CD4-positive, CD25-positive, alpha-beta regulatory T cell (primary cell): ENCODE results near the gene ATG5. TPM values are rescaled to one million over a fixed set of nuclear protein-coding genes. Genes with fewer than 3 reads are reported as not detected.
"Not testable (repeated sequence)": the region's sequence is repeated elsewhere in the genome, so short reads cannot be mapped to it uniquely, and the experiment has no call there.

Experiments used
- ATAC-seq, 2 donors: fragments of 150-1000 bp; cut with Tn5 transposase; one replicate each; pipeline ENCODE4 v1.10.0; 2021; ENCODE audit warnings: low read depth in 2 of 2, moderate number of reproducible peaks in 2 of 2, moderate library complexity in 1 of 2
- DNase-seq, 3 donors: peaks; one replicate each; pipeline versions ENCODE4 v3.0.0 to v3.0.0-alpha.2; 2012 to 2022; ENCODE audit warnings: mixed read lengths in 1 of 3
- H3K27ac ChIP-seq: one replicate; pipeline ENCODE4 v1.7.0; 2013; ENCODE audit warnings: mild to moderate bottlenecking, low read length; ENCODE audit not compliant: insufficient read depth, poor library complexity, severe bottlenecking
- H3K27me3 ChIP-seq: one replicate; pipeline ENCODE4 v1.7.0; 2013; ENCODE audit warnings: low read length; ENCODE audit not compliant: control insufficient read depth, insufficient read depth
- H3K36me3 ChIP-seq: one replicate; pipeline ENCODE4 v1.7.0; 2013; ENCODE audit warnings: mild to moderate bottlenecking, low read length, moderate library complexity; ENCODE audit not compliant: control insufficient read depth, insufficient read depth
- H3K4me1 ChIP-seq: 2 replicates; pipeline ENCODE4 v1.7.0; 2013; ENCODE audit warnings: mild to moderate bottlenecking, low read length; ENCODE audit not compliant: insufficient read depth, control insufficient read depth, poor library complexity, severe bottlenecking
- H3K4me3 ChIP-seq: one replicate; pipeline ENCODE4 v1.7.0; 2013; ENCODE audit warnings: low read depth, mild to moderate bottlenecking, low read length, moderate library complexity
- H3K9me3 ChIP-seq, 2 experiments: 1 replicate in 1 of 2; 2 replicates in 1 of 2; pipeline ENCODE4 v1.7.0; 2013; ENCODE audit warnings: low read length in 2 of 2, mild to moderate bottlenecking in 1 of 2, moderate library complexity in 1 of 2; ENCODE audit not compliant: control insufficient read depth in 2 of 2
- H3K27ac Mint-ChIP-seq, 3 donors: one replicate each; pipeline ENCODE4 v1.8.0; 2020 to 2022; ENCODE audit warnings: mild to moderate bottlenecking in 3 of 3, mixed read lengths in 3 of 3, moderate library complexity in 2 of 3
- H3K27me3 Mint-ChIP-seq: one replicate; pipeline ENCODE4 v1.8.0; 2022; ENCODE audit warnings: mild to moderate bottlenecking, mixed read lengths
- H3K36me3 Mint-ChIP-seq: one replicate; pipeline ENCODE4 v1.8.0; 2020; ENCODE audit warnings: mixed read lengths
- H3K4me1 Mint-ChIP-seq, 4 donors: one replicate each; pipeline ENCODE4 v1.8.0; 2020 to 2022; ENCODE audit warnings: mixed read lengths in 4 of 4, mild to moderate bottlenecking in 1 of 4
- H3K4me3 Mint-ChIP-seq, 4 donors: one replicate each; pipeline ENCODE4 v1.8.0; 2020 to 2022; ENCODE audit warnings: mild to moderate bottlenecking in 4 of 4, mixed read lengths in 4 of 4, moderate library complexity in 3 of 4
- H3K9me3 Mint-ChIP-seq, 7 donors: one replicate each; pipeline ENCODE4 v1.8.0; 2020 to 2022; ENCODE audit warnings: mixed read lengths in 7 of 7, mild to moderate bottlenecking in 3 of 7, moderate library complexity in 2 of 7
- polyA plus RNA-seq, 4 donors: library from polyadenylated mRNA; unstranded; fragments of 300-500 nt; fragmentation: Illumina TruSeq; gene quantifications; one replicate each; pipeline ENCODE4 v1.2.3, GENCODE V29; 2021
- total RNA-seq: library from RNA; stranded (reverse); gene quantifications from one replicate; pipeline ENCODE4 v1.2.3, GENCODE V29; 2022

The ATG5 gene
- total and polyA plus RNA-seq, 5 donors from 2014 or later: 35.1 to 49.6 (median 45.9) TPM

- not testable (repeated sequence) for H3K4me3 ChIP-seq, H3K4me3 Mint-ChIP-seq, H3K36me3 ChIP-seq, H3K27me3 Mint-ChIP-seq, ATAC-seq, DNase-seq, H3K27ac ChIP-seq, H3K9me3 ChIP-seq, H3K27ac Mint-ChIP-seq, H3K27me3 ChIP-seq
- peaks cover 21% of the 10 kb centered on the region for H3K4me1 ChIP-seq
- H3K36me3 Mint-ChIP-seq: peaks cover 34% of the 10 kb centered on the region
- peaks cover 0 to 16% (median 1%) of the 10 kb centered on the region in 7 donors for H3K9me3 Mint-ChIP-seq
- H3K4me1 Mint-ChIP-seq: peaks cover 29 to 43% (median 32%) of the 10 kb centered on the region in 4 donors
Observed at GRCh38 chr6:106269268-106269919, 56.2 kb downstream of the ATG5 start.

DNA sequence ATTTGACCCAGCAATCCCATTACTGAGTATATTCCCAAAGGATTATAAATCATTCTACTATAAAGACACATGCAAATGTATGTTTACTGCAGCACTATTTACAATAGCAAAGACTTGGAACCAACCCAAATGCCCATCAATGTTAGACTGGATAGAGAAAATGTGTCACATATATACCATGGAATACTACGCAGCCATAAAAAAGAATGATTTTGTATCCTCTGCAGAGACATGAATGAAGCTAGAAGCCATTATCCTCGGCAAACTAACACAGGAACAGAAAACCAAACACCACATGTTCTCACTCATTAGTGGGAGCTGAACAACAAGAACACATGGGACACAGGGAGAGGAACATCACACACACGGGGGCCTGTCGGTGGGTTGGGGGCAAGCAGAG is 57.1 kb downstream of the ATG5 start:
- H3K27ac ChIP-seq, H3K9me3 ChIP-seq, ATAC-seq, H3K27me3 Mint-ChIP-seq, H3K36me3 ChIP-seq, H3K27ac Mint-ChIP-seq, H3K27me3 ChIP-seq, DNase-seq, H3K4me3 ChIP-seq: not testable (repeated sequence)
- H3K4me3 Mint-ChIP-seq: peak overlapping the region in 1 of 4 donors; percentile 17
- peaks cover 34 to 45% (median 37%) of the 10 kb centered on the region in 4 donors for H3K4me1 Mint-ChIP-seq
- H3K36me3 Mint-ChIP-seq: peaks cover 40% of the 10 kb centered on the region
- peaks cover 17% of the 10 kb centered on the region for H3K4me1 ChIP-seq
- peaks cover 0 to 16% (median 2%) of the 10 kb centered on the region in 7 donors for H3K9me3 Mint-ChIP-seq

- H3K36me3 ChIP-seq, H3K27me3 ChIP-seq, H3K4me1 ChIP-seq, ATAC-seq, H3K4me3 Mint-ChIP-seq, H3K27me3 Mint-ChIP-seq, DNase-seq, H3K9me3 ChIP-seq, H3K4me3 ChIP-seq, H3K27ac ChIP-seq: not testable (repeated sequence)
- Mint-ChIP-seq H3K36me3 (peaks cover 50% of the 10 kb centered on the region), H3K9me3 (peaks cover 0 to 16% (median 2%) of the 10 kb centered on the region in 7 donors), H3K27ac (peak overlapping the region in 2 of 3 donors; percentile 9 to 23), H3K4me1 (peaks cover 39 to 55% (median 47%) of the 10 kb centered on the region in 4 donors)
Observed at GRCh38 chr6:106264433-106264832, 61.1 kb downstream of the ATG5 start.

GRCh38 chr6:106259748-106260147 is 65.8 kb downstream of the ATG5 start:
- not testable (repeated sequence) for H3K36me3 ChIP-seq, H3K4me1 ChIP-seq, H3K9me3 ChIP-seq, H3K4me3 ChIP-seq, ATAC-seq, H3K27me3 ChIP-seq, H3K27ac Mint-ChIP-seq, H3K27me3 Mint-ChIP-seq, H3K9me3 Mint-ChIP-seq, DNase-seq, H3K27ac ChIP-seq, H3K4me3 Mint-ChIP-seq
- H3K4me1 Mint-ChIP-seq: peaks cover 12 to 34% (median 30%) of the 10 kb centered on the region in 4 donors
- H3K36me3 Mint-ChIP-seq: peaks cover 27% of the 10 kb centered on the region

GRCh38 chr6:106258726-106259125 is 66.8 kb downstream of the ATG5 start:
- Mint-ChIP-seq H3K27ac (no peak overlapping the region), H3K36me3 (peaks cover 19% of the 10 kb centered on the region), H3K4me3 (no peak overlapping the region), H3K4me1 (peaks cover 11 to 33% (median 27%) of the 10 kb centered on the region in 4 donors), H3K9me3 (no peaks in the 10 kb centered on the region), H3K27me3 (no peaks in the 10 kb centered on the region)
- H3K4me3 ChIP-seq: no peak overlapping the region
- H3K27ac ChIP-seq: no peak overlapping the region
- no peak for ATAC-seq
- no peaks in the 10 kb centered on the region for H3K4me1 ChIP-seq
- DNase-seq: no peak
- H3K9me3 ChIP-seq: no peaks in the 10 kb centered on the region
- no peaks in the 10 kb centered on the region for H3K27me3 ChIP-seq
- peaks cover 3% of the 10 kb centered on the region for H3K36me3 ChIP-seq

- no peaks in the 10 kb centered on the region for H3K9me3 ChIP-seq
- H3K27me3 ChIP-seq: no peaks in the 10 kb centered on the region
- no peaks in the 10 kb centered on the region for H3K4me1 ChIP-seq
- Mint-ChIP-seq H3K27ac (no peak overlapping the region), H3K36me3 (peaks cover 19% of the 10 kb centered on the region), H3K4me1 (peaks cover 21 to 38% (median 35%) of the 10 kb centered on the region in 4 donors), H3K4me3 (no peak overlapping the region), H3K27me3 (no peaks in the 10 kb centered on the region), H3K9me3 (no peaks in the 10 kb centered on the region)
- ATAC-seq (no peak), DNase-seq (no peak)
- peaks cover 3% of the 10 kb centered on the region for H3K36me3 ChIP-seq
- no peak overlapping the region for H3K4me3 ChIP-seq
- H3K27ac ChIP-seq: no peak overlapping the region
Observed at GRCh38 chr6:106257195-106257594, 68.4 kb downstream of the ATG5 start.

GRCh38 chr6:106256201-106256968 is 69.2 kb downstream of the ATG5 start:
- H3K36me3 Mint-ChIP-seq: peaks cover 16% of the 10 kb centered on the region

More at GRCh38 chr6:106256201-106256968, 69.2 kb downstream of the ATG5 start:
- H3K4me1 ChIP-seq: no peaks in the 10 kb centered on the region
- no peak overlapping the region for H3K4me3 ChIP-seq
- Mint-ChIP-seq H3K4me3 (no peak overlapping the region), H3K27me3 (no peaks in the 10 kb centered on the region), H3K27ac (no peak overlapping the region), H3K9me3 (no peaks in the 10 kb centered on the region), H3K4me1 (peaks cover 26 to 36% (median 31%) of the 10 kb centered on the region in 4 donors)
- H3K27me3 ChIP-seq: no peaks in the 10 kb centered on the region
- DNase-seq (no peak), ATAC-seq (no peak)
- no peak overlapping the region for H3K27ac ChIP-seq
- H3K36me3 ChIP-seq: no peaks in the 10 kb centered on the region
- H3K9me3 ChIP-seq: no peaks in the 10 kb centered on the region
